Progenitor cell of endocrine pancreas (in vitro differentiated cells): Measurements from ENCODE around the gene SLC13A4. TPM values are rescaled to one million over a fixed set of nuclear protein-coding genes. Genes with fewer than 3 reads are reported as not detected.
"Not testable (repeated sequence)": the region's sequence is repeated elsewhere in the genome, so short reads cannot be mapped to it uniquely, and the experiment has no call there.

ENCODE experiments used
- DNase-seq: peaks from one replicate; pipeline ENCODE4 v3.0.0; 2021; ENCODE audit warnings: low spot score; ENCODE audit not compliant: unreplicated experiment
- H3K27ac Mint-ChIP-seq: 2 replicates; pipeline ENCODE4 v1.8.0; 2021; ENCODE audit warnings: mild to moderate bottlenecking, moderate library complexity, mixed read lengths
- H3K27me3 Mint-ChIP-seq: 2 replicates; pipeline ENCODE4 v1.8.0; 2021; ENCODE audit warnings: mixed read lengths
- H3K36me3 Mint-ChIP-seq: 2 replicates; pipeline ENCODE4 v1.8.0; 2022; ENCODE audit warnings: mixed read lengths; ENCODE audit not compliant: insufficient read depth
- H3K4me1 Mint-ChIP-seq: 2 replicates; pipeline ENCODE4 v1.8.0; 2021; ENCODE audit warnings: low read depth, mixed read lengths
- H3K4me3 Mint-ChIP-seq: 2 replicates; pipeline ENCODE4 v1.8.0; 2021; ENCODE audit warnings: low read depth, mild to moderate bottlenecking, moderate library complexity, mixed read lengths
- H3K9me3 Mint-ChIP-seq: 2 replicates; pipeline ENCODE4 v1.8.0; 2021; ENCODE audit warnings: low read depth, mixed read lengths
- long read RNA-seq: library from polyadenylated mRNA; unstranded; transcript quantifications from one replicate; pipeline ENCODE4 v2.0.0, GENCODE V29; 2020
- total RNA-seq: library from RNA; stranded (reverse); gene quantifications from 2 replicates; pipeline ENCODE4 v1.2.1, GENCODE V29; 2021
- TF ChIP-seq, protein P1 (sequence below): fragments of 200-600 bp; sonication (generic); IDR thresholded peaks from one replicate; pipeline ENCODE4 v1.5.0; 2021; ENCODE audit warnings: antibody characterized with exemption, mild to moderate bottlenecking; ENCODE audit not compliant: unreplicated experiment

The SLC13A4 gene, protein sequence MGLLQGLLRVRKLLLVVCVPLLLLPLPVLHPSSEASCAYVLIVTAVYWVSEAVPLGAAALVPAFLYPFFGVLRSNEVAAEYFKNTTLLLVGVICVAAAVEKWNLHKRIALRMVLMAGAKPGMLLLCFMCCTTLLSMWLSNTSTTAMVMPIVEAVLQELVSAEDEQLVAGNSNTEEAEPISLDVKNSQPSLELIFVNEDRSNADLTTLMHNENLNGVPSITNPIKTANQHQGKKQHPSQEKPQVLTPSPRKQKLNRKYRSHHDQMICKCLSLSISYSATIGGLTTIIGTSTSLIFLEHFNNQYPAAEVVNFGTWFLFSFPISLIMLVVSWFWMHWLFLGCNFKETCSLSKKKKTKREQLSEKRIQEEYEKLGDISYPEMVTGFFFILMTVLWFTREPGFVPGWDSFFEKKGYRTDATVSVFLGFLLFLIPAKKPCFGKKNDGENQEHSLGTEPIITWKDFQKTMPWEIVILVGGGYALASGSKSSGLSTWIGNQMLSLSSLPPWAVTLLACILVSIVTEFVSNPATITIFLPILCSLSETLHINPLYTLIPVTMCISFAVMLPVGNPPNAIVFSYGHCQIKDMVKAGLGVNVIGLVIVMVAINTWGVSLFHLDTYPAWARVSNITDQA
- 0.22 and 0.75 TPM in 2 replicates for total RNA-seq
- long read RNA-seq, partial matches to known transcripts, result 0 of 9 reads
- long read RNA-seq, other reads (novel, unspliced or antisense), result 9 of 9 reads

DNA sequence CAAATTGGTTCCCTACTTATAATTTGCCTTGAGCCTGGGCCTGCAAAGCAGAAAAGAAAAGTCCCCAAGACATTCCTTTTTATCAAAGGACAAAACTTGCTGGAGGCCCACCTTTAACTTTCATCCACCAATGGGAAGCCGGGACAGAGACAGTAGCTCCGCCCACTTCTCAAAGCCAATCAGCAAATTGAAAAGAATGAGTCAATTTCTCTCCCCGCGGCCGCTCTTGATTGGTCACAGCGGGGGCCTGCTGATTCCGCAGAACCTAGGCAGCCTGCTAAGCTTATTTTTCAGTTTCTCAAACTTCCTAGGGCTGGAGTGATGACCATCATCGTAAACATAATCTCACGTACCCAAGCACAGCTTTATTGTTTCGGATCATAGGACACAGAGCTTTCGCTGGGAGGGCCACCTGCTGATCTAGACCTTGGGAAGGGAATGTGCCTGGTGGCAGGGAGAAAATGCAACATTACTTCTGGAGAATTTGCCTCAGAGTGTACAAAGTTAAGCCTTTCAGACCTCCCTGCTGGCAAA is at the start of gene SLC13A4:
Gene SLC13A4, minus strand, starts transcription at position 51 of the 534 bp plus-strand sequence. CDS start 690 bp downstream, outside the sequence.
- H3K27ac Mint-ChIP-seq, result peak within 1 kb of the TSS; percentile 29
- DNase-seq, result no peak

DNA sequence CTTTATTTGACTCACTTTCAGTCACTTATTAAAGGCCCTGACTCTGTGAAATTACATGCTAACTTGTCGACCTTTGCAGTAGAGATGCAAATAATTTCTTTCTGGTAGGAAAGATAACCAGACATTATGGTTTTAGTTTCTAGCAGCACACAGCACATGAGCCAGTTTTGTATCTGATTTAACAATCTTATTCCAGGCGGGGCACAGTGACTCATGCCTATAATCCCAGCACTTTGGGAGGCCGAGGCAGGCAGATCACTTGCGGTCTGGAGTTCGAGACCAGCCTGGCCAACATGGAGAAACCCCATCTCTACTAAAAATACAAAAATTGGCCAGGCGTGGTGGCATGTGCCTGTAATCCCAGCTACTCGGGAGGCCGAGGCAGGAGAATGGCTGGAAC is 47.9 kb upstream of the SLC13A4 start:
- DNase-seq, H3K36me3 Mint-ChIP-seq, H3K27me3 Mint-ChIP-seq, H3K4me3 Mint-ChIP-seq, H3K27ac Mint-ChIP-seq: not testable (repeated sequence)
- Mint-ChIP-seq H3K4me1 (peaks cover 20% of the 10 kb centered on the region), H3K9me3 (peaks cover 12% of the 10 kb centered on the region)

More for the DNA sequence above, at the start of gene SLC13A4:
- H3K9me3 Mint-ChIP-seq, result no peaks in the 10 kb centered on the region
- H3K4me1 Mint-ChIP-seq, result peaks cover 5% of the 10 kb centered on the region
- H3K27me3 Mint-ChIP-seq, result peaks cover 30% of the 10 kb centered on the region
- no peak within 1 kb of the TSS for H3K4me3 Mint-ChIP-seq
- TF ChIP-seq, protein P1, sequence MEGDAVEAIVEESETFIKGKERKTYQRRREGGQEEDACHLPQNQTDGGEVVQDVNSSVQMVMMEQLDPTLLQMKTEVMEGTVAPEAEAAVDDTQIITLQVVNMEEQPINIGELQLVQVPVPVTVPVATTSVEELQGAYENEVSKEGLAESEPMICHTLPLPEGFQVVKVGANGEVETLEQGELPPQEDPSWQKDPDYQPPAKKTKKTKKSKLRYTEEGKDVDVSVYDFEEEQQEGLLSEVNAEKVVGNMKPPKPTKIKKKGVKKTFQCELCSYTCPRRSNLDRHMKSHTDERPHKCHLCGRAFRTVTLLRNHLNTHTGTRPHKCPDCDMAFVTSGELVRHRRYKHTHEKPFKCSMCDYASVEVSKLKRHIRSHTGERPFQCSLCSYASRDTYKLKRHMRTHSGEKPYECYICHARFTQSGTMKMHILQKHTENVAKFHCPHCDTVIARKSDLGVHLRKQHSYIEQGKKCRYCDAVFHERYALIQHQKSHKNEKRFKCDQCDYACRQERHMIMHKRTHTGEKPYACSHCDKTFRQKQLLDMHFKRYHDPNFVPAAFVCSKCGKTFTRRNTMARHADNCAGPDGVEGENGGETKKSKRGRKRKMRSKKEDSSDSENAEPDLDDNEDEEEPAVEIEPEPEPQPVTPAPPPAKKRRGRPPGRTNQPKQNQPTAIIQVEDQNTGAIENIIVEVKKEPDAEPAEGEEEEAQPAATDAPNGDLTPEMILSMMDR, result no peak
- no peaks in the 10 kb centered on the region for H3K36me3 Mint-ChIP-seq

DNA sequence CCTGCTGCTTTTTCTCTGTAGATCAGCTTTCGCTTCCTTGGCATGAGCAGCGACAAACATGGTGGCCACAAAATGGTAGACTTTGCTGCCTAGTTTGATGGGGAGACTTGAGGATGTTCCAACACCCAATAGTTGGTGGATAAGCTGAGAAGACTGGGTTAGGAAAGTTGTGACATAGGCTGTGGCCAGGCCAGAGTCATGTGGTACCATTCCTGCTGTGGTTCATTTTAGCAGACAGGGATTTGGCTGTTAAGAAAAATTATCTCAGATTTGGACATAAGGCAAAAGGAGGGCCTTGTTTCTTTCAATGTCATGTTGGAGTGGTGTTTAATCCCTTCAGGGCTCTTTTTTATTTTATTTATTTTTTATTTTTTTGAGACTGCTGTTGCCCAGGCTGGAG is 47.2 kb upstream of the SLC13A4 start:
- Mint-ChIP-seq H3K4me1 (peaks cover 20% of the 10 kb centered on the region), H3K27me3 (no peaks in the 10 kb centered on the region), H3K4me3 (no peak overlapping the region), H3K36me3 (no peaks in the 10 kb centered on the region), H3K27ac (no peak overlapping the region), H3K9me3 (peaks cover 12% of the 10 kb centered on the region)
- no peak for DNase-seq
- TF ChIP-seq, protein P1, result no peak

DNA sequence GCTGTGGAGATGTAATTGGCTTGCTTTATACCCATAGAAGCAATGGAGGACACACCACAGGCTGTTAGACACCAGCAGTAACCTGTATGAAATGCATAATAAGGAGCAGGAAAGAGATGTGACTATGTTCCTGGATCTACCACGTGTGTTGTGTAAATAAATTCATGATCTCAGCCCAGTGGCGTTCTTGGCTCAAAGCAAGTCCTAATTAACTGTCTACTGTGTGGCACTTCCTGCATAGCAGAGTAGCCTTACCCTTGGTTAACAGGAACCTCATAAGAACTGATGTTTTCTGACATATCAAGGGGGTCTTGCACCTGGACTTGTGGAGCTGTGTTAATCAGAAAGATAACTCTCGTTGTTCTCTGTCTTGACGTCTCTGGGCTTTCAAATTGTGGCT is 46.3 kb upstream of the SLC13A4 start:
- Mint-ChIP-seq H3K27ac (peak overlapping the region; percentile 92), H3K9me3 (peaks cover 12% of the 10 kb centered on the region), H3K4me1 (peaks cover 20% of the 10 kb centered on the region), H3K4me3 (no peak overlapping the region), H3K36me3 (no peaks in the 10 kb centered on the region), H3K27me3 (no peaks in the 10 kb centered on the region)
- no peak for DNase-seq
- TF ChIP-seq, protein P1, result no peak

DNA sequence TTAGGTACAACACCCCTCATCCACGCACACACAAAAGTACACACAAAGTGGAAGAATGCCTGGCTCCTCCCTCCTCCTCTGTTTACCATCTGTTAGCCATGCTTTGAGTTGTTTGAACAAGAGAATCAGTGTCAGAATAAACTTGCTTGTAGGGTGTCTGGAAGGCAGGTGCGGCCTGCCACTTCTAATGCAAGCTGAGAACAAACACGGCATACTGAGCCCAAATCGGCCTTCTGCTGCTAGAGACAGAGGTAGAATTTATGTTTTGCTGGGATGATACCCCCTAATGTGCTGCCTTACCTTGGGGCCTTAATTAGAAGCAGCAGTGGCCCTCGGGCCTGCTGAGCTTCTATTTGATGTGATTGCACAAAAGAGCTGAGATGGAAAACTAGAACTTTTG is 45.5 kb upstream of the SLC13A4 start:
- TF ChIP-seq, protein P1, result no peak
- peaks cover 26% of the 10 kb centered on the region for H3K4me1 Mint-ChIP-seq
- no peaks in the 10 kb centered on the region for H3K36me3 Mint-ChIP-seq
- no peak overlapping the region for H3K4me3 Mint-ChIP-seq
- H3K27ac Mint-ChIP-seq, result peak overlapping the region; percentile 87
- peaks cover 2% of the 10 kb centered on the region for H3K27me3 Mint-ChIP-seq
- peaks cover 7% of the 10 kb centered on the region for H3K9me3 Mint-ChIP-seq
- DNase-seq, result no peak
